ENCODE measurements around the gene JARID2. TPM values are rescaled to one million over a fixed set of nuclear protein-coding genes. Genes with fewer than 3 reads are reported as not detected.

The JARID2 gene
- total and polyA plus RNA-seq, 4 donors: 1.4 to 12.3 (median 3.4) TPM

DNA sequence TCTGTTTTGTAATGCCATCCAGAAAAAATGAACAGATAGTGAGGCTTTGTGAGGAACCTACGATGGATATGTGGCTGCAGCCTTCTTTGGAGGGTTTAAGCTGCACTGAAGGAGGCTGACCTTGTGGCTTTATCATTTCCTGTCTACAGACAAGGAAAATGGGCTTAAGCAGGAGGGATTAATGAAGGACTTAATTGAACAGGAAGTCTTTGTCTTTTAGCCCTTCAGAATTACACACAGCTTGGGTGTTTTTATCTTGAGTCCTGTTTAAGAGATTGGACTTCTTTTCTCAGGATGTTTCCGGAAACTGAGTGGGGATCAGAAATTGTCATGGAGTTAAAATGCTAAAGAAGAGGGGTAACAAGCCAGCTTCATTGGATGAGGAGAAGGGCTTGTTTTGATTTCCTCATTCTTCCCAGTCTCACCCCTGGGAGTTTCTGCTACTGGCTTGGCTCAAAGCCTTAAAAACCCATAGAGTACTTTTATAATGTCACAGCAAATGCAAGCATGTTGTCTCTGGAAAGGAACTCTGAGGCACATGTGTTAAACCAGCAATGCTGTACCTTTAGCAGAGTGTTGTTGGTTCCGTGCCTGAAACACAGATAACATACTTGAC lies 193.6 kb downstream of the JARID2 start:
- no peaks in the 10 kb centered on the region for H3K36me3 ChIP-seq (ENCODE audit: control insufficient read depth in 4 of 4, insufficient read depth in 3 of 4, low read depth in 1 of 4, low read length in 3 of 4)
- no peaks in the 10 kb centered on the region for H3K27me3 ChIP-seq (ENCODE audit: control insufficient read depth in 4 of 4, insufficient read depth in 4 of 4, low read length in 3 of 4)
- no peak for TF ChIP-seq SP1 (IDR thresholded peaks at IDR 0.05)
- TF ChIP-seq NR2F2 (IDR thresholded peaks at IDR 0.05): peak; percentile 51
- no peaks in the 10 kb centered on the region for H3K9me3 ChIP-seq (ENCODE audit: control insufficient read depth in 4 of 4, low read length in 3 of 4)
- WGBS: 83% methylated on average over 3 of the region's 3 CpGs
- H3K4me1 ChIP-seq (ENCODE audit: control insufficient read depth in 4 of 4, insufficient read depth in 4 of 4, low read length in 3 of 4): peaks cover 3 to 31% (median 21%) of the 10 kb centered on the region in 4 donors
- H3K9ac ChIP-seq (ENCODE audit: low read depth in 1 of 2, low read length in 2 of 2): no peak overlapping the region
- H3K4me3 ChIP-seq (ENCODE audit: low read depth in 1 of 3, low read length in 3 of 3): no peak overlapping the region
- no peak overlapping the region for H3K27ac ChIP-seq (ENCODE audit: low read depth in 1 of 2, low read length in 2 of 2)
- DNase-seq (ENCODE audit: low spot score): no peak

DNA sequence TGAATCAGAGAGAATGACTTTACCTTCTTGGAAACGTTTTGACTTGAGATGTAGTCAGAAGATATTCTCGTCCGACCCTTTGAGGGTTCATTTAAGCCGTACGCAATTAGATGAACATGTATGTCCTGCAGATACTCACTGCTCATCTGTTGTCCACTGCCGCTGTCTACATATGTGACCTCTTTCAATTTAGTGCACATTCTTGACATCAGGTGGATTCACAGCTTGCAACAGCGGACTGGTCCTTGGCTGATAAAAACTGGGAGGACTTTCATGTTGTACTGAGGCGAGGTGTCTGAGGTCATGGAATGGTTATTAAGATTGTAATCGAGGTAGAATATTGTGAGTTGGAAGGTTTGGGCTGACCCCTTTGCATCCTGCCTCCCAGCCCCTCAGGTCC lies 194.2 kb downstream of the JARID2 start:
- Histone ChIP-seq H3K4me1 (ENCODE audit: control insufficient read depth in 4 of 4, insufficient read depth in 4 of 4, low read length in 3 of 4) (peaks cover 3 to 34% (median 24%) of the 10 kb centered on the region in 4 donors), H3K9ac (ENCODE audit: low read depth in 1 of 2, low read length in 2 of 2) (no peak overlapping the region), H3K27ac (ENCODE audit: low read depth in 1 of 2, low read length in 2 of 2) (no peak overlapping the region), H3K9me3 (ENCODE audit: control insufficient read depth in 4 of 4, low read length in 3 of 4) (no peaks in the 10 kb centered on the region), H3K36me3 (ENCODE audit: control insufficient read depth in 4 of 4, insufficient read depth in 3 of 4, low read depth in 1 of 4, low read length in 3 of 4) (no peaks in the 10 kb centered on the region), H3K4me3 (ENCODE audit: low read depth in 1 of 3, low read length in 3 of 3) (no peak overlapping the region), H3K27me3 (ENCODE audit: control insufficient read depth in 4 of 4, insufficient read depth in 4 of 4, low read length in 3 of 4) (no peaks in the 10 kb centered on the region)
- DNase-seq (ENCODE audit: low spot score): no peak
- TF ChIP-seq HNF4A (conservative IDR thresholded peaks at IDR 0.05): no peak
- TF ChIP-seq SP1 (IDR thresholded peaks at IDR 0.05): no peak
- TF ChIP-seq, protein P1, sequence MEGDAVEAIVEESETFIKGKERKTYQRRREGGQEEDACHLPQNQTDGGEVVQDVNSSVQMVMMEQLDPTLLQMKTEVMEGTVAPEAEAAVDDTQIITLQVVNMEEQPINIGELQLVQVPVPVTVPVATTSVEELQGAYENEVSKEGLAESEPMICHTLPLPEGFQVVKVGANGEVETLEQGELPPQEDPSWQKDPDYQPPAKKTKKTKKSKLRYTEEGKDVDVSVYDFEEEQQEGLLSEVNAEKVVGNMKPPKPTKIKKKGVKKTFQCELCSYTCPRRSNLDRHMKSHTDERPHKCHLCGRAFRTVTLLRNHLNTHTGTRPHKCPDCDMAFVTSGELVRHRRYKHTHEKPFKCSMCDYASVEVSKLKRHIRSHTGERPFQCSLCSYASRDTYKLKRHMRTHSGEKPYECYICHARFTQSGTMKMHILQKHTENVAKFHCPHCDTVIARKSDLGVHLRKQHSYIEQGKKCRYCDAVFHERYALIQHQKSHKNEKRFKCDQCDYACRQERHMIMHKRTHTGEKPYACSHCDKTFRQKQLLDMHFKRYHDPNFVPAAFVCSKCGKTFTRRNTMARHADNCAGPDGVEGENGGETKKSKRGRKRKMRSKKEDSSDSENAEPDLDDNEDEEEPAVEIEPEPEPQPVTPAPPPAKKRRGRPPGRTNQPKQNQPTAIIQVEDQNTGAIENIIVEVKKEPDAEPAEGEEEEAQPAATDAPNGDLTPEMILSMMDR (IDR thresholded peaks at IDR 0.05; ENCODE audit: low read depth, low read length, missing input control): no peak
- no peak for TF ChIP-seq JUND (IDR thresholded peaks at IDR 0.05)
- TF ChIP-seq GABPA (IDR thresholded peaks at IDR 0.05 in 1 of 2, conservative IDR thresholded peaks at IDR 0.05 in 1 of 2): no peak
- no peak for TF ChIP-seq YY1 (IDR thresholded peaks at IDR 0.05)
- no peak for TF ChIP-seq NR2F2 (IDR thresholded peaks at IDR 0.05)
- TF ChIP-seq FOXA1 (IDR thresholded peaks at IDR 0.05): no peak
- TF ChIP-seq HNF4G (IDR thresholded peaks at IDR 0.05): no peak
- no peak for TF ChIP-seq RXRA (IDR thresholded peaks at IDR 0.05)
- TF ChIP-seq TAF1 (conservative IDR thresholded peaks at IDR 0.05): no peak
- TF ChIP-seq, protein P2, sequence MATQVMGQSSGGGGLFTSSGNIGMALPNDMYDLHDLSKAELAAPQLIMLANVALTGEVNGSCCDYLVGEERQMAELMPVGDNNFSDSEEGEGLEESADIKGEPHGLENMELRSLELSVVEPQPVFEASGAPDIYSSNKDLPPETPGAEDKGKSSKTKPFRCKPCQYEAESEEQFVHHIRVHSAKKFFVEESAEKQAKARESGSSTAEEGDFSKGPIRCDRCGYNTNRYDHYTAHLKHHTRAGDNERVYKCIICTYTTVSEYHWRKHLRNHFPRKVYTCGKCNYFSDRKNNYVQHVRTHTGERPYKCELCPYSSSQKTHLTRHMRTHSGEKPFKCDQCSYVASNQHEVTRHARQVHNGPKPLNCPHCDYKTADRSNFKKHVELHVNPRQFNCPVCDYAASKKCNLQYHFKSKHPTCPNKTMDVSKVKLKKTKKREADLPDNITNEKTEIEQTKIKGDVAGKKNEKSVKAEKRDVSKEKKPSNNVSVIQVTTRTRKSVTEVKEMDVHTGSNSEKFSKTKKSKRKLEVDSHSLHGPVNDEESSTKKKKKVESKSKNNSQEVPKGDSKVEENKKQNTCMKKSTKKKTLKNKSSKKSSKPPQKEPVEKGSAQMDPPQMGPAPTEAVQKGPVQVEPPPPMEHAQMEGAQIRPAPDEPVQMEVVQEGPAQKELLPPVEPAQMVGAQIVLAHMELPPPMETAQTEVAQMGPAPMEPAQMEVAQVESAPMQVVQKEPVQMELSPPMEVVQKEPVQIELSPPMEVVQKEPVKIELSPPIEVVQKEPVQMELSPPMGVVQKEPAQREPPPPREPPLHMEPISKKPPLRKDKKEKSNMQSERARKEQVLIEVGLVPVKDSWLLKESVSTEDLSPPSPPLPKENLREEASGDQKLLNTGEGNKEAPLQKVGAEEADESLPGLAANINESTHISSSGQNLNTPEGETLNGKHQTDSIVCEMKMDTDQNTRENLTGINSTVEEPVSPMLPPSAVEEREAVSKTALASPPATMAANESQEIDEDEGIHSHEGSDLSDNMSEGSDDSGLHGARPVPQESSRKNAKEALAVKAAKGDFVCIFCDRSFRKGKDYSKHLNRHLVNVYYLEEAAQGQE (IDR thresholded peaks at IDR 0.05): no peak
- 83% methylated on average over 9 of the region's 9 CpGs for WGBS

All from liver (tissue), 9 donors.